IPS-18c (cell line): ENCODE data around the gene PRSS56.

Source experiments
- H3K4me3 ChIP-seq: 2 replicates; pipeline ENCODE4 v1.7.0; 2013; ENCODE audit warnings: low read depth, mild to moderate bottlenecking, low read length, moderate library complexity; ENCODE audit not compliant: insufficient read depth
- H3K9me3 ChIP-seq: one replicate; pipeline ENCODE4 v1.6.1; 2013; ENCODE audit warnings: mild to moderate bottlenecking, low read length, moderate library complexity; ENCODE audit not compliant: control insufficient read depth, insufficient read depth

PRSS56 gene

GRCh38 chr2:232493701-232494474, 26.3 kb upstream of the PRSS56 start:
- Histone ChIP-seq H3K4me3 (peak overlapping the region; percentile 15; the same call in 1 of the 2 replicates), H3K9me3 (no peaks in the 10 kb centered on the region)

GRCh38 chr2:232494542-232494941, 25.6 kb upstream of the PRSS56 start:
- no peaks in the 10 kb centered on the region for H3K9me3 ChIP-seq
- H3K4me3 ChIP-seq = no peak overlapping the region

GRCh38 chr2:232495292-232495691, 24.9 kb upstream of the PRSS56 start:
- no peak overlapping the region for H3K4me3 ChIP-seq
- no peaks in the 10 kb centered on the region for H3K9me3 ChIP-seq

GRCh38 chr2:232496501-232497270, 23.5 kb upstream of the PRSS56 start:
- H3K9me3 ChIP-seq = no peaks in the 10 kb centered on the region
- H3K4me3 ChIP-seq = no peak overlapping the region

- H3K9me3 ChIP-seq = no peaks in the 10 kb centered on the region
- no peak overlapping the region for H3K4me3 ChIP-seq
These were observed 22.8 kb upstream of the PRSS56 start for GRCh38 chr2:232497348-232497747.

GRCh38 chr2:232498452-232498851, 21.7 kb upstream of the PRSS56 start:
- H3K4me3 ChIP-seq = no peak overlapping the region
- no peaks in the 10 kb centered on the region for H3K9me3 ChIP-seq

- no peaks in the 10 kb centered on the region for H3K9me3 ChIP-seq
These were observed 18.8 kb upstream of the PRSS56 start for GRCh38 chr2:232501331-232501771.

GRCh38 chr2:232501794-232502390, 18.3 kb upstream of the PRSS56 start:
- Histone ChIP-seq H3K9me3 (no peaks in the 10 kb centered on the region), H3K4me3 (no peak overlapping the region)

More at GRCh38 chr2:232501331-232501771, 18.8 kb upstream of the PRSS56 start:
- H3K4me3 ChIP-seq = no peak overlapping the region

GRCh38 chr2:232502511-232502910, 17.7 kb upstream of the PRSS56 start:
- H3K4me3 ChIP-seq = peak overlapping the region; percentile 62
- no peaks in the 10 kb centered on the region for H3K9me3 ChIP-seq

- Histone ChIP-seq H3K4me3 (peak overlapping the region; percentile 62), H3K9me3 (no peaks in the 10 kb centered on the region)
These were observed 17.0 kb upstream of the PRSS56 start for GRCh38 chr2:232502911-232503808.

- H3K9me3 ChIP-seq = no peaks in the 10 kb centered on the region
- peak overlapping the region; percentile 62 for H3K4me3 ChIP-seq
These were observed 16.3 kb upstream of the PRSS56 start for GRCh38 chr2:232503809-232504323.

GRCh38 chr2:232504438-232504837, 15.8 kb upstream of the PRSS56 start:
- no peak overlapping the region for H3K4me3 ChIP-seq
- H3K9me3 ChIP-seq = no peaks in the 10 kb centered on the region

- no peak overlapping the region for H3K4me3 ChIP-seq
- no peaks in the 10 kb centered on the region for H3K9me3 ChIP-seq
These were observed 14.3 kb upstream of the PRSS56 start for GRCh38 chr2:232505856-232506255.

GRCh38 chr2:232506709-232507108, 13.5 kb upstream of the PRSS56 start:
- Histone ChIP-seq H3K4me3 (no peak overlapping the region), H3K9me3 (no peaks in the 10 kb centered on the region)

GRCh38 chr2:232508251-232508650, 11.9 kb upstream of the PRSS56 start:
- Histone ChIP-seq H3K9me3 (no peaks in the 10 kb centered on the region), H3K4me3 (no peak overlapping the region)

GRCh38 chr2:232511336-232511890, 8.8 kb upstream of the PRSS56 start:
- no peaks in the 10 kb centered on the region for H3K9me3 ChIP-seq
- no peak overlapping the region for H3K4me3 ChIP-seq
